ENCODE data around the gene A4GALT.

A4GALT gene

DNA sequence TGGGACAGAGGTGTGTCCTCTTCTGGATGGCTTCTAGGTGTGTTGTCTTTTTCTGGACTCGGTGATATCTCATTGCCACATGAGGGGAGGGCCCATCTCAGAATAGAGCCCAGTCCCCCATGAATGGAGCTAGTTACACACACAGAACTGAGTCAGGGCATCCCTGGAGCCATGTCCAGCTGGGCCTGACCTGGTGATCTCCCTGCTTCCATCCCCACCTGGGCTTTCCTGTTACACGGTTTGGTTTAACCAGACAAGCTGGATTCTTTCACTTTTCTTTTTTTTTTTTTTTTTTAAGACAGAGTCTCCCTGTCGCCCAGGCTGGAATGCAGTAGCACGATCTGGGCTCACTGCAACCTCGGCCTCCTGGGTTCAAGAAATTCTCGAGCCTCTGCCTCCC, 6.1 kb upstream of the A4GALT start:
- no peak overlapping the region for H3K9ac ChIP-seq
- no peak overlapping the region for H3K27ac ChIP-seq
- H2AFZ ChIP-seq, result no peak overlapping the region
- H3K4me3 ChIP-seq (ENCODE audit: low read depth, low read length), result no peak overlapping the region
- H3K36me3 ChIP-seq (ENCODE audit: control insufficient read depth, insufficient read depth, low read length), result no peaks in the 10 kb centered on the region
- H3K79me2 ChIP-seq, result no peaks in the 10 kb centered on the region
- H3K9me3 ChIP-seq (ENCODE audit: control insufficient read depth, low read length), result no peaks in the 10 kb centered on the region
- H3K27me3 ChIP-seq (ENCODE audit: control insufficient read depth, insufficient read depth, low read length), result no peaks in the 10 kb centered on the region
- no peak overlapping the region for H3K4me2 ChIP-seq (ENCODE audit: low read length)
- TF ChIP-seq CTCF (IDR thresholded peaks at IDR 0.05), result no peak
- H3K4me1 ChIP-seq, result no peaks in the 10 kb centered on the region

- H2AFZ ChIP-seq, result no peak overlapping the region
Measured at GRCh38 chr22:42725606-42726355, 5.1 kb upstream of the A4GALT start.

DNA sequence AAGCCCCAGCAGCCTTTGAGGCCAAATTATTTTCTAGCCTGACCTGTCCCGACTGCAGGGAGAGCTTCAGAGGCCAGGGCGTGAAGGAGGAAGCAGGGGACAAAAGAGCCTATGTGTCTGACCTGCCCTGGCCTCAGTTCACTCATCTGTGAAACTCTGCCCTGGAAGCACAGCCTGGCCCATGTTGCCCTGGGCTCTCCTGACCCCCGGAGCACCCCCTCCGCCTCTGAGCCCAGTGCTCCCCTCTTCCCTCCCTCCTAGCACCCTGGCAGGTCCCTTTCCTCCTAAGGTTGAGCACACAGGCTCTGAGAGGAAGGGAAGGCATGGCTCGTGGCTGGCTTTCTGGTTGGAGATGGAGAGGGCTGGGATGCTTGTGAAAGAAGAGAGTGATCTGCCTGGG, 3.4 kb upstream of the A4GALT start:
- Histone ChIP-seq H3K9ac (no peak overlapping the region), H3K4me2 (ENCODE audit: low read length) (no peak overlapping the region), H3K4me1 (no peaks in the 10 kb centered on the region), H3K9me3 (ENCODE audit: control insufficient read depth, low read length) (no peaks in the 10 kb centered on the region), H3K79me2 (no peaks in the 10 kb centered on the region), H3K36me3 (ENCODE audit: control insufficient read depth, insufficient read depth, low read length) (no peaks in the 10 kb centered on the region), H3K27ac (no peak overlapping the region), H2AFZ (no peak overlapping the region), H3K27me3 (ENCODE audit: control insufficient read depth, insufficient read depth, low read length) (no peaks in the 10 kb centered on the region), H3K4me3 (ENCODE audit: low read depth, low read length) (no peak overlapping the region)
- TF ChIP-seq CTCF (IDR thresholded peaks at IDR 0.05), result no peak

More at GRCh38 chr22:42725606-42726355, 5.1 kb upstream of the A4GALT start:
- H3K79me2 ChIP-seq, result no peaks in the 10 kb centered on the region
- H3K4me2 ChIP-seq (ENCODE audit: low read length), result no peak overlapping the region
- no peak overlapping the region for H3K4me3 ChIP-seq (ENCODE audit: low read depth, low read length)
- no peak overlapping the region for H3K27ac ChIP-seq
- no peak overlapping the region for H3K9ac ChIP-seq
- no peaks in the 10 kb centered on the region for H3K36me3 ChIP-seq (ENCODE audit: control insufficient read depth, insufficient read depth, low read length)
- TF ChIP-seq CTCF (IDR thresholded peaks at IDR 0.05), result no peak
- H3K27me3 ChIP-seq (ENCODE audit: control insufficient read depth, insufficient read depth, low read length), result no peaks in the 10 kb centered on the region
- no peaks in the 10 kb centered on the region for H3K4me1 ChIP-seq
- no peaks in the 10 kb centered on the region for H3K9me3 ChIP-seq (ENCODE audit: control insufficient read depth, low read length)

- TF ChIP-seq CTCF (IDR thresholded peaks at IDR 0.05), result no peak
- peak overlapping the region; percentile 46 for H2AFZ ChIP-seq
- no peaks in the 10 kb centered on the region for H3K4me1 ChIP-seq
- H3K27me3 ChIP-seq (ENCODE audit: control insufficient read depth, insufficient read depth, low read length), result no peaks in the 10 kb centered on the region
- no peaks in the 10 kb centered on the region for H3K9me3 ChIP-seq (ENCODE audit: control insufficient read depth, low read length)
- H3K36me3 ChIP-seq (ENCODE audit: control insufficient read depth, insufficient read depth, low read length), result no peaks in the 10 kb centered on the region
- H3K4me2 ChIP-seq (ENCODE audit: low read length), result peak overlapping the region; percentile 62
- H3K4me3 ChIP-seq (ENCODE audit: low read depth, low read length), result peak overlapping the region; percentile 31
- H3K79me2 ChIP-seq, result no peaks in the 10 kb centered on the region
- H3K9ac ChIP-seq, result no peak overlapping the region
- H3K27ac ChIP-seq, result no peak overlapping the region
Measured at GRCh38 chr22:42721045-42721434, 370 bp upstream of the A4GALT start.
